Measurements from ENCODE around the gene GPR141.

GRCh38 chr7:37690206-37690605 lies 6.6 kb downstream of the GPR141 start:
- no peak for TF ChIP-seq POLR2A (IDR thresholded peaks at IDR 0.05)
- TF ChIP-seq CTCF (IDR thresholded peaks at IDR 0.05), result no peak

Data from suprapubic skin (tissue), 3 donors.